HG02571 (cell line): Measurements from ENCODE around the gene SLU7.
A peak's percentile ranks its signal among the peaks of the same experiment; 100 is the strongest.

Experiments used
- ATAC-seq: cut with Tn5 transposase; IDR thresholded peaks from one replicate; pipeline ENCODE4 v1.9.1; 2021; ENCODE audit warnings: mild to moderate bottlenecking, moderate library complexity; ENCODE audit not compliant: unreplicated experiment

Gene SLU7

DNA sequence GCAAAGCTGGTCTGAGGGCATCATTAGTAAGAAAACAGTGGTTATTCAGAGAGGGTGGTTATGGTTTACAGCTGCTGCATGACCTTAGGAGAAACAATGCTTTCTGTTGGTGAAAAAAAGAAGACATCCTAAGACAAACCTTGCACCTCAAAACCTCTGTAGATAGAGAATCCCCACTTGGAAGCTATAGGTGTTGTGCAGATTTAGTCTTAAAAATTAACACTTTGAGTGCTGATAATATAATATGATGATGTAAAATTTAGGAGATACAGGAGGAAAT is 1.4 kb upstream of the SLU7 start:
- no peak for ATAC-seq

DNA sequence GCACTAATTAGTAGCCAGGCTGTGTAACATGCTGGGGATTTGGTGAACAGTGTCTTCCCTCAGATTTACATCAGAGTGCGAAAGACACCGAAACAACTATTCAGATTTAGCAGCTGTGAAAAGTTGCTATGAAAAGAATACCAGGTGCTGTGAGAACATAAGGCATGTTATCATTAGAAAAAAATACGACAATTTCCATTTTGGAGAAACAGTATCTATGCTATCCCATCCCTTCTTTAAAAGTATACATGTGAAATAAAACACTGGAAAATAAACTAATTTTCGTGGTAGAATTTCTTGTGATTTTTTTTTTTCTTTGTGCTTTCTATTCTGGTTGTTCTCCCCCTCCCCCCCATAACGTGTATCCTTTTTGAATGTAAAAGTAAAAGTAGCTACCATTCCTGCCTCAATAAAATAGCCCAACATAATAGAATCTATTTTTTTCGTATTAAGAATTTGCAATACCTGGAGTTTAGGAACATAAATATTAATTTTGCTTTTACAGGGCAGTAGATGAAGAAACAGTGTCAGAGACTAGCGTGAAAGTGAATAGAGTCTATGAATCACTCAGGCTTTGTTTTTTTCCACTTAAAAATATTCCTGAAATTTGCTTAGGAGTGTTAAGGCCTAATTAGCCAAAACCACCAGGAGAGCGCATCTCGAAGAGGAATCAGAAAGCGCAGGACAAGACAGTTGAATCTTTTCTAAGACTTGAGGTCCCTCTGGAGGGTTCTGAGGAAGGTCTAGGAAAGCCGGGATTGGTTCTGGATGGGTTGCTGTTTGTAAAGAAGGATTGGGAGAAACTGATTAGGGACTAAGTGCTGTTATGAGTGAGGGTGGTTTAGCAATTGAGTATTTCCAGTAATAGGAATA is 813 bp upstream of the SLU7 start:
- ATAC-seq: peak; percentile 33

DNA sequence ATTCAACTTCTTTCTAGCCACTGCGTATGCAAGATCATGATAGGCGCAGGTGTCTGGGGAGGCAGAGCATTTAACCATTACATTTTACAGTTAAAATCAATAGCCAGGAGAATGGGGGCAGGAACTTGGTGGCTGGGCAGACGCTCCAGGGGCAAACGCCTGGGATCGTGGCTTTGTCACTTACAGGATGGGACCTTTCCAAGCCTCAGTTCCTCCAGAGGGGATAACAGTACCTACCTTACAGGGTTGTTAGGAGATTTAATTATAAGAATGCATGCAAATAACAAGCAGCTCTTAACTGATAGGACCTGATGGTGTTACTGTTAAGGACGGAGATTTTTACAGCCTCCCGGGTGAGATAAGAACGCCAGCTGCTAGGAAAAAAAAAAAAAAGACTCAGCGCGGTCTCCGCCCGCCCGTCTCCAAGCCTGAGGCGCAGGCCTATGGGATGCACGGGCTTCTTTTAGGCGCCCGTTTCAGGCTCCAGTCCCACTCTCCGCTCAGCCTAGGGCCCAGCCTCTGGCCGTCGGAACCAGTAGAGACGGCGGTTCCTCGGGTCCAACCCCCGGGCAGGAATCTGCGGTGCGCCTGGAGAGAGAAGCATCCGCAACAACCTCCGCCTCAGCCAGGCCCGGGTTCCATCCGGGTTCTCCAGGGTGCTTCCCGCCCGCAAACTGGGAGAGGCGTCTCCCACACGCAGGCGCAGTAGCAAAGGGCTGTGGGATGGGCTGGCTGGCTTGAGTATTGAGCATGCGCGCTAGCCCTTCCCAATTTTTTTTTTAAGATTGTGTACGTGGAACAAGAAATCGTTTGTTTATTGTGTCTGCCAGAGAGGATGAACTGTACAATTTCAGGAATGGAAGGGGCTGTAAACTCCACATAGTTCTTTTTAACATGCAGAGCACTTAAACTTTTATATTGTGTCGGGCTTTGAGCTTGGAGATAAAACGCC is 19.2 kb downstream of the SLU7 start, which contains the start of gene FAM200C:
TSS of gene FAM200C (minus strand) at position 653 of the 952 bp plus-strand sequence. CDS start 4,564 bp downstream, outside the sequence.
- ATAC-seq: peak; percentile 88

GRCh38 chr5:160398806-160399205 is 20.1 kb downstream of the SLU7 start:
- no peak for ATAC-seq

DNA sequence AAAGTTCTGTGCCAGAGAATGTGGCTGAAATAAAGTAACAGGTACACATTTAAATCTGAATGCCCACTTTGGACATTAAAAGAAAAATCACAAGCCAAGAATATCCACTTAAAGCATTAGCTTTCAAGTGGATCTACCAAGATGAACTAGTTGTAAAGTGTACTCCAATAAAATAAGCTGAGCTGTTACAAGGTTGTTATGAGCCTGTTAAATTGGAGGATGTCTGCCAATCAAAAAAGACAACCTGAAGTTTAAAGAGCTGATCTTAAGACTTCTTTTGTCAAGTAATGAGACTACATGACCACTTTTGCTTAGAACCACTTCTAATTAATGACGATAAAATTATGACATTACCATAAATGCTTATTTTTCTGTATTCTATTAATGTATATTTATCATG is 21.4 kb downstream of the SLU7 start:
- ATAC-seq: no peak

DNA sequence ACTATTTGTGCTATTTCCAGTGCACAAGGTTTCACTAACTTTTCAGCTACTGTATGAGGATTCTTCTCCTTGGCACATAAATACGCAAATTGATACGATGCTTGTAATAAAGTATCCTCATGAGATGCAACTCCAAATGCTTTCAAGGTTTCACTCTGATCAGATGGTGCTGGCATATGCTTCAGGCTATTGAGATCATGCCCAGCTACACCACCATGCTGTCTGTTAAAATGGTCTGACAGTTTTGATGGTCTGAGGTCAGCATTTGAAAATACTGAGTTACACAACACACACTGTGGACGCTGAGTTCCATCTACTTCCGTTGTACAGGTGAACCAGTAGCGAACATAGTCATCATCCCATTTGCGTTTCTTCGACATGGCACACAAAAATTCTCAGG is 23.8 kb downstream of the SLU7 start:
- no peak for ATAC-seq

DNA sequence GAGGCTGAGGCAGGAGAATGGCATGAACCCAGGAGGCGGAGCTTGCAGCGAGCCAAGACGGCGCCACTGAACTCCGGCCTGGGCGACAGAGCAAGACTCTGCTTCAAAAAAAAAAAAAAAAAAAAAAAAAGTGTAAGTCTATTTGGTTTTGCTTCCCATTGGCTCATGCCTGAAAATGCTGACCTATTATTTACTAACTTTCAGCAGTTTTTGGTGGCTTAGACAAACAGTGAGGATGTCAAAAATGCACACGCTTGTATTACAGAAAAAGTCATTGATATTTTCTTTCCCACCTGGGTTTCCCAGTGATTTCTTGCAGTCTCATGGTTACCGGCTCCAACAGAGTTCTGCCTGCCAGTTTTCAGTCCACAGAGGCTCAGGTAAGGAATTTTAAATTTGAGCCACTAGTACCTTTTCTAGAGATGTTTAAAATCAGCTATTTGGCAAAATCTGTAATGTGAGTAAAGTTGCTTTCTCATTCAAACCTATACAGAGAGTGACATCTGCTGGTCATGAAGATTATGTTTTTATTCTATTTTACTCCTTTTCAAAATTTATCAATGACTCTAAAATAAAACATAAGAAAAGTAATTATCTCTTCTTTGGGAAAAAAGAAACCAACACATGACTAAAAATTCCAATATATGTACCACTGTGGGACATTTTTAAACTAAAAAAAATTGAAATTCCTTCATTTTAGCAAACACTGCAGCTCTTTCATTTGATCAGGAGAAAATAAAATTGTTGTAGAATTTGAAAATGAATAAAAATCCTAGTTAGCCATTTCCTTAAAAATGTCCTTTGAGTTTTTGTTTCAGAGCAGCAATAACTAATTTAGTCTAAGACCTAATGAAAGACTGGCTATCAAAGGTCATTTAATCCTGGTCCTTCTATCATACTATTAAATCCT is 27.8 kb downstream of the SLU7 start:
- ATAC-seq: no peak

GRCh38 chr5:160387445-160387844 is 31.4 kb downstream of the SLU7 start:
- no peak for ATAC-seq

DNA sequence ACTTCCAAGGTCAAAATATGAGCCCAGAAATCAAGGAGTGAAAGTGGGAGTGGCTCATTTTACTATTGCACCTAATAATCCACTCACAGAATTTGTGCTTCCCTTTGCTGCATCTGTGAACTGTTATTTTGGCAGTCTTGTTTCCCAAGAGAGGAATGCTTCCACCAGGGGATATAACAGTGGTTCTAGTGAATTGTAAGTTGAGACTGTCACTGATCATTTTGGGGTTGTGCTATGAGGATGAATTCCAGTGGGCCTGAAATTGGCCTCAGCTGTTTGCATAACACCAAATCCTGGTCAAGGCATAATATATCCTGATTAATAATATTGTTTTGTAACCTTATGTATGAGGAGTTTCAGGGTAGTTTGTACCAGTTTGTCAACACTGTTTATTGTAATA is 33.4 kb downstream of the SLU7 start:
- no peak for ATAC-seq

- no peak for ATAC-seq
Measured at GRCh38 chr5:160384681-160385080, 34.2 kb downstream of the SLU7 start.

DNA sequence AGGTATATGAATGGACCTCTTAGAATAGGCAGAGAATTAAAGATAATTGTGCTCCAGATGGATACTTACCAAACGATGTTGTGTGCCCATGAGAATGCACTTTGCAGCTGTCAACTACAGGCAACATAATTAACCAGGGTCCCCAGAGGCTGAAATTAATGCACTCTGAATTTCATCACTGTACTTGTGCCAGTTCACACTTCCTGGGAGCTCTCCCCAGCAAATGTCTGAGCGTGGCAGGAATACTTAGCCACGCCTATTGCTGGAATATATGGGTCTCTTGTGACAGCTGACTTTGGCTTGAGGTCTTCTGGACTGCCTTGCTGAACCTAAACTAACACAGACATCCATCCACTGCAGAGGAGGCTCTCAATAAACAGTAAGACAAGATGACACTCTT is 36.5 kb downstream of the SLU7 start:
- no peak for ATAC-seq

DNA sequence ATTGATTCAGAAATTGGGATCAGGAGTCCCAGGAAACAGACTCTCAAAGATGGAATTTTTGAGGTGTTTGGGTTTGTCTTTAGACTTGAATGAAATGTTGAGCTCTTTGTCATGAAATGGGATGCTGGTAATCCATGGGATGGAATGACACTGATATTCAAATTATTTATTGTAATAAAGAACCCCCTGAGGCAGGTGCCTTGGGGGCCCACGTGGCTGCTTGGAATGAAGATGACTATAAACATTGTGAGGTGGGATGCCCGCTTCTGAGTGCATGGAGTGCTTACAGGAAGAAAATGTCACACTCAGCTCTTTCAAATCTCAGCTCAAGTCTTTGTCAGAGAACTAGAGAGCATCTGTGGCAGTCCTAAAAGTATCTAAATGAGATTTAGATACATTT is 38.8 kb downstream of the SLU7 start:
- no peak for ATAC-seq

DNA sequence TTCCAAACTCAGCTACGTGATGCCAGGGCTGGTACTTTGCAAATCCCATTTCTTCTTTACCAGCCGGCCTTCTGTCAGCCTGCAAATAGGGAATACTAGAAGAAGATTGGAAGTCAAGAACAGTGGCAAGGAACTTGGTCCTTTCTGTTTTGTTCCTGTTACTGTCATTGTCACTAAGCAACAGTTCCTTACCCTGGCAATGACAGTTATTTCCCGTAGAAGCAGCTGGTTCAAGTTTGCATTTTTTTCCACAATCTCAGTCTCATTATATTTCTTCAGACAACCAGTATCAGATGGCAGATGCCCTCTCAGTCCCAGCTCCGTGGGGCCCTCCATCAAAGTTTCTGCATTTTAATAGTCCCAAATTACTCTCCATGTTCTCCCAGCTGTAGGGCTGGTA is 39.4 kb downstream of the SLU7 start:
- no peak for ATAC-seq

GRCh38 chr5:160378330-160378729 is 40.6 kb downstream of the SLU7 start:
- no peak for ATAC-seq

- no peak for ATAC-seq
Measured at GRCh38 chr5:160377651-160378050, 41.2 kb downstream of the SLU7 start.

DNA sequence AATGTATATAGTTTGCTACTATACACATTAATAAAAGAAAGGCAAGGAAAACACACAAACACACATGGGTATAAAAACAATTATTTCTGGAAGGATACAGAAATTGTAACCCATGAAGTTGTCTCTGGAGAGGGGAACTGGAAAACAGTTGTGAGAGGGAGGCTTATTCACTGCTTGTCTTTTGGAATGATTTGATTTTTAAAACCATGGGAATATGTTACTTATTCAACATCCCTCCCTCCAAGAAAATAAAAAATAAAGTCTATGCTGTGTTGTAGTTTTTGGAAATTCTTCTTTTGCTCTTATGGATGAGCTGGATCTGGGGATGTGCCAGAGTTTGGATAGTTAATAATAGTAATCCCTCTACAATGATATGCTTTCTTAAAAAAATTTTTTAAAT is 42.5 kb downstream of the SLU7 start:
- no peak for ATAC-seq

- ATAC-seq: no peak
Measured at GRCh38 chr5:160375701-160376100, 43.2 kb downstream of the SLU7 start.

DNA sequence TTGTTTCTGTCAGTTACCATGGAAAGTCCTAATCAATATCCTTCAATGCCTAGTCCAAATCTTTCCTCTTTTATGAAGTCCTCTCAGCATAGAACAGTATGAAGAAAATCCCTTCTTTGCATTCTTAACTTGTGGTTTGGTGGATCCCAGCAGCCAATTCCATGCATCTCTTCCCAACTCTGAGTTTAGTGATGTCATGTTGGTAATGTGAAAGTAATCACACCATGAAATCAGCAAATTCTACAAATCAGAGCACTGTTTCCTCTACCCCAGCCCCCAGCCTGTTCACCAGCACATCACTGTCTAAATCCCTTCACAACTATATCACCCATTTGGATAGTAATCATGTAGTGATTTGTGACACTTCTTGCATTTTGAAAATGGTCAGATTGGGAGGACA is 43.7 kb downstream of the SLU7 start:
- ATAC-seq: no peak

- no peak for ATAC-seq
Measured at GRCh38 chr5:160371294-160371693, 47.6 kb downstream of the SLU7 start.

GRCh38 chr5:160370713-160371034 is 48.2 kb downstream of the SLU7 start:
- no peak for ATAC-seq
